Naive thymus-derived CD4-positive, alpha-beta T cell (primary cell): ENCODE data around the gene TCERG1L. TPM values are rescaled to one million over a fixed set of nuclear protein-coding genes. Genes with fewer than 3 reads are reported as not detected.

Experiments used
- ATAC-seq: fragments of 150-1000 bp; cut with Tn5 transposase; 2 replicates; pipeline ENCODE4 v1.10.0; 2021; ENCODE audit warnings: mild to moderate bottlenecking, moderate library complexity
- CTCF ChIA-PET: fragments of 350-600 bp; sonication (Branson Sonifier 250); formaldehyde crosslinking; loops from one replicate; lab custom pipeline; 2021; ENCODE audit warnings: antibody characterized with exemption; lab: Charles Lee
- POLR2A ChIA-PET: fragments of 350-600 bp; sonication (Branson Sonifier 250); formaldehyde crosslinking; loops from one replicate; lab custom pipeline; 2021; ENCODE audit warnings: antibody characterized with exemption, inconsistent platforms; lab: Charles Lee
- DNase-seq, 9 donors: peaks; one replicate each; pipeline versions ENCODE4 v3.0.0 to v3.0.0-alpha.2; 2020 to 2022; ENCODE audit warnings: mixed read lengths in 1 of 9
- H3K27ac ChIP-seq: one replicate; pipeline ENCODE4 v1.7.0; 2013; ENCODE audit warnings: mild to moderate bottlenecking, low read depth, low read length, moderate library complexity
- H3K27me3 ChIP-seq, 2 donors: one replicate each; pipeline ENCODE4 v1.7.0; 2013; ENCODE audit warnings: low read length in 2 of 2, mild to moderate bottlenecking in 2 of 2, moderate library complexity in 2 of 2; ENCODE audit not compliant: control insufficient read depth in 2 of 2, insufficient read depth in 2 of 2
- H3K36me3 ChIP-seq, 3 experiments: 1 replicate in 2 of 3; 2 replicates in 1 of 3; pipeline ENCODE4 v1.7.0; 2013; ENCODE audit warnings: low read length in 3 of 3, mild to moderate bottlenecking in 3 of 3, moderate library complexity in 1 of 3; ENCODE audit not compliant: insufficient read depth in 3 of 3, control insufficient read depth in 2 of 3
- H3K4me1 ChIP-seq, 2 donors: one replicate each; pipeline ENCODE4 v1.7.0; 2013; ENCODE audit warnings: low read length in 2 of 2, mild to moderate bottlenecking in 2 of 2, moderate library complexity in 1 of 2; ENCODE audit not compliant: control insufficient read depth in 2 of 2, insufficient read depth in 2 of 2
- H3K4me3 ChIP-seq: 2 replicates; pipeline ENCODE4 v1.7.0; 2013; ENCODE audit warnings: mild to moderate bottlenecking, low read length
- H3K9me3 ChIP-seq, 3 experiments: 1 replicate in 2 of 3; 2 replicates in 1 of 3; pipeline ENCODE4 v1.7.0; 2013; ENCODE audit warnings: low read length in 3 of 3; ENCODE audit not compliant: control insufficient read depth in 2 of 3
- H3K27ac Mint-ChIP-seq, 9 donors: one replicate each; pipeline ENCODE4 v1.8.0; 2020 to 2022; ENCODE audit warnings: mixed read lengths in 9 of 9, mild to moderate bottlenecking in 8 of 9, moderate library complexity in 5 of 9, inconsistent platforms in 2 of 9
- H3K27me3 Mint-ChIP-seq, 5 donors: one replicate each; pipeline ENCODE4 v1.8.0; 2021 to 2022; ENCODE audit warnings: mixed read lengths in 5 of 5, mild to moderate bottlenecking in 1 of 5
- H3K36me3 Mint-ChIP-seq, 5 donors: one replicate each; pipeline ENCODE4 v1.8.0; 2020 to 2022; ENCODE audit warnings: mixed read lengths in 5 of 5, mild to moderate bottlenecking in 3 of 5, inconsistent platforms in 1 of 5
- H3K4me1 Mint-ChIP-seq, 7 donors: one replicate each; pipeline ENCODE4 v1.8.0; 2020 to 2022; ENCODE audit warnings: mixed read lengths in 7 of 7, mild to moderate bottlenecking in 3 of 7, inconsistent platforms in 1 of 7
- H3K4me3 Mint-ChIP-seq, 10 donors: one replicate each; pipeline ENCODE4 v1.8.0; 2020 to 2022; ENCODE audit warnings: mild to moderate bottlenecking in 10 of 10, mixed read lengths in 10 of 10, moderate library complexity in 6 of 10, inconsistent platforms in 2 of 10
- H3K9me3 Mint-ChIP-seq, 11 donors: one replicate each; pipeline ENCODE4 v1.8.0; 2020 to 2022; ENCODE audit warnings: mixed read lengths in 11 of 11, mild to moderate bottlenecking in 4 of 11, inconsistent platforms in 1 of 11, moderate library complexity in 1 of 11
- intact Hi-C, 2 donors: fragments of 100-400 bp; cut with micrococcal nuclease; formaldehyde crosslinking; loops; one replicate each; pipeline ENCODE4 v1.15.1; 2023
- polyA plus RNA-seq, 2 donors: library from polyadenylated mRNA; unstranded; fragments of 300-500 nt; fragmentation: Illumina TruSeq; gene quantifications; one replicate each; pipeline ENCODE4 v1.2.3, GENCODE V29; 2021
- total RNA-seq, 6 experiments: library from RNA in 5 of 6; stranded (reverse) in 5 of 6; gene quantifications; 1 replicate in 5 of 6; 2 replicates in 1 of 6; pipeline ENCODE4 v1.2.3 and lab custom pipeline; 2021 to 2026

The TCERG1L gene
- total and polyA plus RNA-seq, 7 experiments from 2014 or later: 0.11 to 0.42 (median 0.39) TPM; not detected in 4

GRCh38 chr10:131175891-131176290 is 135.6 kb downstream of the TCERG1L start:
- ChIA-PET POLR2A (no interaction called here), CTCF (no interaction called here)
- Mint-ChIP-seq H3K4me3 (no peak overlapping the region), H3K4me1 (no peaks in the 10 kb centered on the region), H3K9me3 (peaks cover 0 to 3% (median 0%) of the 10 kb centered on the region in 11 donors), H3K27me3 (peaks cover 0 to 7% (median 0%) of the 10 kb centered on the region in 5 donors), H3K27ac (no peak overlapping the region), H3K36me3 (no peaks in the 10 kb centered on the region)
- Histone ChIP-seq H3K4me3 (no peak overlapping the region), H3K27ac (no peak overlapping the region), H3K27me3 (no peaks in the 10 kb centered on the region), H3K9me3 (no peaks in the 10 kb centered on the region), H3K4me1 (no peaks in the 10 kb centered on the region), H3K36me3 (no peaks in the 10 kb centered on the region)
- DNase-seq: no peak
- intact Hi-C loops: no loop called here
- no peak for ATAC-seq

DNA sequence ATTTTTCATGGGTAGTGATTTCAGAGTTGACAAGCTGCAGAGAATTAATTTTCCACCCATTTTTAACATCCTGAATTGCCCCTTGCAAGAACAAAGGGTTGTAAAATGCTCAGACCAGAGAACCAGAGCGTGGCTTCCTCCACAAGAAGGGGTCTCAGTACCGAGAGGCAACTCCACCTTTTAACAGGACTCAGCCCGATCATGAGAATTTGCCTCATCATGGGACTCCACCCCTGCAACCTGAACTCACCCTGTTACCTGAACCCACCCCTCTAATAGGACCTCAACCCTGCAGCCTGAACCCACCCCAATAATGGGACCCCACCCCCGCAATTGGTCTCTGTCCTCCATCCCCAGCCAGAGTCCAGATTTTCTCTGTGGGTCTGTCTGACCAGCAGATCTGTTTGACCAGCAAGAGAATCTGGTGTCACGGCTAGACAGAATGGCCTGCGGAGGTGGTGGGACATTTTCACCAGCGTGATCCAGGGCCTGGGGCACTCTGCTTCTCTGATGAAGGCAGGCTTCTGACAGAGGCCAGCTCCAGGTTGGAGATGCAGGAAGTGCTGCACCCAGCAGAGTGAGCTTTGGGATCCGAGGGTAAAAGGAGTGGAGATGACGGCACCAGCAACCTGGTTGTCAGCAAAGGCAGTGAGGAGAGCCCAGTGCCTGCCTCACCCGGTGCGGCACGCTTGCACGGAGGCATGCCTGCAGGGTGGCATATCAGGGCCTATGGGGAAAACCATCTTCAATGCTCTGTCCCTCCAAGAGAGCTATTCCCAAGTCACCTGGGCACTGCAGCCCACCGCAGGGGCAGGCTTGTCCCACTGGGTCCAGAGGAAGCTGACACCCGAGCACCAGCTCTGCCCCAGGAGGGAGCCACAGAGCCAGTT is 136.6 kb downstream of the TCERG1L start:
- H3K27ac Mint-ChIP-seq: no peak overlapping the region
- no peaks in the 10 kb centered on the region for H3K4me1 ChIP-seq
- CTCF ChIA-PET: interaction anchor here (0.9 kb wide), 1 partner anchor 14 kb away, joined by 3 read pairs; no protein-coding TSS in a partner anchor
- H3K4me3 Mint-ChIP-seq: no peak overlapping the region
- intact Hi-C loops: no loop called here
- no peak overlapping the region for H3K4me3 ChIP-seq
- H3K27me3 ChIP-seq: no peaks in the 10 kb centered on the region
- H3K9me3 Mint-ChIP-seq: peaks cover 0 to 3% (median 0%) of the 10 kb centered on the region in 11 donors
- H3K4me1 Mint-ChIP-seq: no peaks in the 10 kb centered on the region
- no peaks in the 10 kb centered on the region for H3K36me3 Mint-ChIP-seq
- ATAC-seq: no peak
- POLR2A ChIA-PET: no interaction called here
- no peaks in the 10 kb centered on the region for H3K36me3 ChIP-seq
- no peak for DNase-seq
- no peak overlapping the region for H3K27ac ChIP-seq
- no peaks in the 10 kb centered on the region for H3K9me3 ChIP-seq
- H3K27me3 Mint-ChIP-seq: peaks cover 0 to 3% (median 0%) of the 10 kb centered on the region in 5 donors

DNA sequence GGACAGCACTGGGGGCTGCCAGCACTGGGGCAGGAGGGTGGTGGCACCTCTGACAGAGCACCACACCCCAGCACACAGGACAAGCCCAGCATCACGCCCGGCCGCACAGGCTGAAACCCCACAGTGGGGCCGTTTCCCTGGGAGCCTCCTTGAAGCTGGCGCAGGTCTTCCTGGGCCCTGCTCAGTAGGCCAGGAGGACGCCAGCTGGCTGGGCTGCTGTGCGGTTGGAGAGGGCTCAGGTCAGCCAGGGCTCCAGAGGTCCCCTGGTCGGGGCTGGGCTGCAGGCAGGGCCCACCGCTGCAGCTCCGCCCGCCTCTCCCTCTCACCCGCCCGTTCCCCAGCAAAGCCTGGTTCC is 137.3 kb downstream of the TCERG1L start:
- Histone ChIP-seq H3K27me3 (no peaks in the 10 kb centered on the region), H3K4me3 (no peak overlapping the region), H3K9me3 (no peaks in the 10 kb centered on the region), H3K27ac (no peak overlapping the region), H3K36me3 (no peaks in the 10 kb centered on the region), H3K4me1 (no peaks in the 10 kb centered on the region)
- H3K9me3 Mint-ChIP-seq: peaks cover 0 to 3% (median 0%) of the 10 kb centered on the region in 11 donors
- intact Hi-C loops: no loop called here
- H3K36me3 Mint-ChIP-seq: no peaks in the 10 kb centered on the region
- CTCF ChIA-PET: interaction anchor here (0.9 kb wide), 1 partner anchor 13 kb away, joined by 3 read pairs; no protein-coding TSS in a partner anchor
- DNase-seq (no peak), ATAC-seq (no peak)
- no peaks in the 10 kb centered on the region for H3K4me1 Mint-ChIP-seq
- no peaks in the 10 kb centered on the region for H3K27me3 Mint-ChIP-seq
- H3K27ac Mint-ChIP-seq: no peak overlapping the region
- POLR2A ChIA-PET: no interaction called here
- no peak overlapping the region for H3K4me3 Mint-ChIP-seq

- intact Hi-C loops: no loop called here
- no peaks in the 10 kb centered on the region for H3K27me3 ChIP-seq
- no peaks in the 10 kb centered on the region for H3K4me1 ChIP-seq
- H3K4me3 ChIP-seq: no peak overlapping the region
- Mint-ChIP-seq H3K27me3 (no peaks in the 10 kb centered on the region), H3K4me3 (no peak overlapping the region), H3K36me3 (no peaks in the 10 kb centered on the region), H3K4me1 (no peaks in the 10 kb centered on the region), H3K27ac (no peak overlapping the region), H3K9me3 (peaks cover 0 to 3% (median 0%) of the 10 kb centered on the region in 11 donors)
- H3K36me3 ChIP-seq: no peaks in the 10 kb centered on the region
- ATAC-seq (no peak), DNase-seq (no peak)
- ChIA-PET POLR2A (no interaction called here), CTCF (no interaction called here)
- H3K9me3 ChIP-seq: no peaks in the 10 kb centered on the region
- H3K27ac ChIP-seq: no peak overlapping the region
Observed at GRCh38 chr10:131173484-131174210, 137.9 kb downstream of the TCERG1L start.

DNA sequence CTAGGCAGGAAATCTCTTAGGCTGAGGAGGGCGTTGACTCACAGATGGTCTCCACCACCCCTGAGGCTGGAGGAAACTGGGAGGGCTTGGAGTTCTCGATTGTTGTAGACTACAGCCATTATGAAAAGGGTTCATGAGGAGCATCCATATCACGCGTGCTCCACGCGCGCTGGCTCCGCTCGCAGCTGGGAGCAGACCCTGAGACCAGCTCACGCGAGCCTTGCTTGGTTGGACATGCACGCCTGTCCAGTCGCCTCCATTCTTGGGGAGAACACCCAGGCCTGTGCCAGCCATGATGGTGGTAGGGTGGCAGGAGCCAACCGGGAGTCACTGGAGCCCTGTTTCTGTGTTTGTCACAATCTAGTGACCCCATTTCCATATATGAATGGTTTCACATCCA is 139.1 kb downstream of the TCERG1L start:
- Histone ChIP-seq H3K4me3 (no peak overlapping the region), H3K36me3 (no peaks in the 10 kb centered on the region), H3K27ac (no peak overlapping the region), H3K9me3 (no peaks in the 10 kb centered on the region), H3K27me3 (no peaks in the 10 kb centered on the region), H3K4me1 (no peaks in the 10 kb centered on the region)
- no peaks in the 10 kb centered on the region for H3K27me3 Mint-ChIP-seq
- DNase-seq (no peak), ATAC-seq (no peak)
- H3K4me3 Mint-ChIP-seq: no peak overlapping the region
- H3K4me1 Mint-ChIP-seq: no peaks in the 10 kb centered on the region
- intact Hi-C loops: no loop called here
- ChIA-PET POLR2A (no interaction called here), CTCF (no interaction called here)
- H3K9me3 Mint-ChIP-seq: peaks cover 0 to 3% (median 0%) of the 10 kb centered on the region in 11 donors
- no peak overlapping the region for H3K27ac Mint-ChIP-seq
- H3K36me3 Mint-ChIP-seq: no peaks in the 10 kb centered on the region

GRCh38 chr10:131169146-131169545 is 142.4 kb downstream of the TCERG1L start:
- CTCF ChIA-PET: no interaction called here

More at GRCh38 chr10:131169146-131169545, 142.4 kb downstream of the TCERG1L start:
- Histone ChIP-seq H3K4me1 (no peaks in the 10 kb centered on the region), H3K9me3 (no peaks in the 10 kb centered on the region), H3K27ac (no peak overlapping the region), H3K27me3 (no peaks in the 10 kb centered on the region), H3K36me3 (no peaks in the 10 kb centered on the region), H3K4me3 (no peak overlapping the region)
- DNase-seq (no peak), ATAC-seq (no peak)
- H3K4me1 Mint-ChIP-seq: no peaks in the 10 kb centered on the region
- POLR2A ChIA-PET: no interaction called here
- intact Hi-C loops: no loop called here
- no peaks in the 10 kb centered on the region for H3K36me3 Mint-ChIP-seq
- H3K9me3 Mint-ChIP-seq: no peaks in the 10 kb centered on the region
- no peak overlapping the region for H3K27ac Mint-ChIP-seq
- H3K4me3 Mint-ChIP-seq: no peak overlapping the region
- no peaks in the 10 kb centered on the region for H3K27me3 Mint-ChIP-seq
